Upper lobe of right lung (tissue), 1 donor: ENCODE data around the gene N4BP2L2. TPM values are rescaled to one million over a fixed set of nuclear protein-coding genes. Genes with fewer than 3 reads are reported as not detected.

Experiments used
- ATAC-seq: fragments of 200-7000 bp; cut with Tn5 transposase; one replicate; pipeline ENCODE4 v1.9.1; 2020; ENCODE audit warnings: mild to moderate bottlenecking, moderate library complexity
- DNase-seq: peaks from one replicate; pipeline ENCODE4 v3.0.0-alpha.2; 2020
- H3K27ac ChIP-seq: fragments of 200-600 bp; one replicate; pipeline ENCODE4 v1.8.0; 2022
- H3K27me3 ChIP-seq: fragments of 200-600 bp; one replicate; pipeline ENCODE4 v1.8.0; 2022; ENCODE audit warnings: mild to moderate bottlenecking
- H3K36me3 ChIP-seq: fragments of 200-600 bp; one replicate; pipeline ENCODE4 v1.8.0; 2022
- H3K4me1 ChIP-seq: fragments of 200-600 bp; one replicate; pipeline ENCODE4 v1.8.0; 2022
- H3K4me3 ChIP-seq: fragments of 200-600 bp; one replicate; pipeline ENCODE4 v1.8.0; 2022; ENCODE audit warnings: mild to moderate bottlenecking
- H3K9me3 ChIP-seq: fragments of 200-600 bp; one replicate; pipeline ENCODE4 v1.8.0; 2022
- CTCF ChIP-seq: fragments of 200-600 bp; IDR thresholded peaks from one replicate; pipeline ENCODE4 v1.8.0; 2022; ENCODE audit warnings: antibody characterized with exemption
- intact Hi-C: fragments of 100-400 bp; cut with DNase I; formaldehyde crosslinking; loops from one replicate; pipeline ENCODE4 v1.11.0; 2022
- total RNA-seq: library from RNA; stranded (reverse); fragmentation: NEBNext Ultra II Directional; extraction: Animal tissue kit (Norgen Biotek cat#: 25700); gene quantifications from one replicate; pipeline ENCODE4 v1.2.1, GENCODE V29; 2021
- donor health status: DM: no; HTN: yes; CAD: no; lungs with severe emphysema.

Gene N4BP2L2
- total RNA-seq, 1 donor from 2014 or later, result 168 TPM

- no peak overlapping the region for H3K27ac ChIP-seq
- intact Hi-C loops, result no loop called here
- no peaks in the 10 kb centered on the region for H3K4me1 ChIP-seq
- DNase-seq (no peak), ATAC-seq (no peak)
- no peaks in the 10 kb centered on the region for H3K36me3 ChIP-seq
- no peak overlapping the region for H3K4me3 ChIP-seq
- no peaks in the 10 kb centered on the region for H3K9me3 ChIP-seq
- no peaks in the 10 kb centered on the region for H3K27me3 ChIP-seq
- no peak for TF ChIP-seq CTCF
These were observed 148.1 kb downstream of the N4BP2L2 start for GRCh38 chr13:32390484-32390883.

DNA sequence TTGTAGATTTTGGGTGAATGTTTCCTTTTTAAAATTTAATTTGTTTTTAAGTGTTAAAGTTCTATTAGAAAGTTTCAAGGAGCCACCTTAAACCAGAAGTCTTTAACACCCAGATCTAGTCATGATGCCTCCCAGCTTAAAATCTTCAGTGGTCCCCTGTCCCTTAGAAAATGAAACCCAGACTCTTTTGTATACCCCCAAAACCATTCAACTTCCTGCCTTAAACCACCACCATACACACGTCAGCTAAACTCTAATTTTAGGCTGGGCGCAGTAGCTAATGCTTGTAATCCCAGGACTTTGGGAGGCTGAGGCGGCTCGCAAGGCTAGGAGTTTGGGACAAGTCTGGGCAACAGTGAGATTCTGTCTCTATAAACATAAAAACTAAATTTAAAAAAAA, 148.5 kb downstream of the N4BP2L2 start:
- Histone ChIP-seq H3K36me3 (no peaks in the 10 kb centered on the region), H3K27me3 (no peaks in the 10 kb centered on the region), H3K27ac (no peak overlapping the region), H3K4me3 (no peak overlapping the region), H3K9me3 (no peaks in the 10 kb centered on the region), H3K4me1 (no peaks in the 10 kb centered on the region)
- intact Hi-C loops, result no loop called here
- ATAC-seq (no peak), DNase-seq (no peak)
- no peak for TF ChIP-seq CTCF

- intact Hi-C loops, result no loop called here
- no peak for DNase-seq
- no peak for TF ChIP-seq CTCF
These were observed 153.2 kb downstream of the N4BP2L2 start for GRCh38 chr13:32385410-32385809.

GRCh38 chr13:32384702-32385101, 153.9 kb downstream of the N4BP2L2 start:
- H3K27me3 ChIP-seq, result no peaks in the 10 kb centered on the region
- ATAC-seq (peak; percentile 33), DNase-seq (no peak)
- TF ChIP-seq CTCF, result no peak
- intact Hi-C loops, result no loop called here
- no peaks in the 10 kb centered on the region for H3K4me1 ChIP-seq
- H3K36me3 ChIP-seq, result no peaks in the 10 kb centered on the region
- H3K9me3 ChIP-seq, result no peaks in the 10 kb centered on the region
- no peak overlapping the region for H3K4me3 ChIP-seq
- H3K27ac ChIP-seq, result no peak overlapping the region

More at GRCh38 chr13:32385410-32385809, 153.2 kb downstream of the N4BP2L2 start:
- Histone ChIP-seq H3K27me3 (no peaks in the 10 kb centered on the region), H3K4me1 (no peaks in the 10 kb centered on the region), H3K9me3 (no peaks in the 10 kb centered on the region), H3K36me3 (no peaks in the 10 kb centered on the region), H3K4me3 (no peak overlapping the region), H3K27ac (no peak overlapping the region)
- ATAC-seq, result no peak

DNA sequence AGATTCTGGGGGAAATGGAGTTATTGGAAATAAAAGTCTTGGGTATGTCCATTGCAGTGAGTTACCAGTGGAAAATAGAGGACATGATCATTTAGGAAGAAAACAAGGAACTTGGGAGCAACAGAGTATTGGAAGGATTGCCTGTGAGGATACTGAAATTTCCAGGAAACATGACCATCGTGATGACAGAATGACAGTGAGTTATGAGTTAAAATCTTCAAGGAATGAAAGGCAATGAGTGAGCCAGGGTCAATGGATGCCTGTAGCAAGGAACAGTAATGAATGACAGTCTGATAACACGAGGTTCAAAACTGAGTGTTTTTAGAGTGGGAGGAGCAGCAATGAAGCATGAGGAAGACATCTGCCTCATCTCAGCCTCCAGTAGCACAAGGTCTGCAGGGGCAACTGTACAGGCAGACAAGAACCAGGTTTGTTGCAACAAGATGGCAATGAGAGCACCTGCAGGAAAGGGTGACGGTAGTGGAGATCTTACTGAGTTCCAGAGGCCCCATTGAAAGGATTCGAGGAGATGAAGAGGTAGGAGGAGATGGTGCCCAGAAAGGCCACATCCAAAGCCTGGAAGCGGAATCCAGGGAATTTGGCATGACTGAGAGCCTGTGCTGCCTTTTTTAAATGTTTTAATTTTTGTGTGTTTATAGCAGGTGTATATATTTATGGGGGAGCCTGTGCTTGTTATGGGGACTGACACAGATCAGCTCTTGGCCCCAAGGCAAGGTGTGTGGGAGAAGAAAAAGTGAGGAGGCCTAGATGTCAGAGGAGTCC, 154.6 kb downstream of the N4BP2L2 start:
- Histone ChIP-seq H3K27ac (no peak overlapping the region), H3K9me3 (no peaks in the 10 kb centered on the region), H3K4me3 (no peak overlapping the region), H3K36me3 (no peaks in the 10 kb centered on the region), H3K4me1 (no peaks in the 10 kb centered on the region), H3K27me3 (no peaks in the 10 kb centered on the region)
- ATAC-seq (no peak), DNase-seq (no peak)
- intact Hi-C loops, result no loop called here
- no peak for TF ChIP-seq CTCF

Other genes with a start within 250 kb of the N4BP2L2 start
- gene ZAR1L, start 223.4 kb downstream of the N4BP2L2 start, total RNA-seq, result not detected
- 3.6 TPM for gene BRCA2, start 223.3 kb downstream of the N4BP2L2 start, total RNA-seq
- gene N4BP2L1, start 110.7 kb downstream of the N4BP2L2 start, total RNA-seq, result 25.3 TPM
- 49.6 TPM for gene PDS5B, start 47.7 kb upstream of the N4BP2L2 start, total RNA-seq